H1 (cell line): ENCODE measurements around the gene NBPF4. TPM values are rescaled to one million over a fixed set of nuclear protein-coding genes. Genes with fewer than 3 reads are reported as not detected.
"Not testable (repeated sequence)": the region's sequence is repeated elsewhere in the genome, so short reads cannot be mapped to it uniquely, and the experiment has no call there.

Experiments
- CTCF ChIA-PET: fragments of 300-600 bp; sonication (Branson Sonifier 250); formaldehyde crosslinking; loops from one replicate; lab custom pipeline; 2021; ENCODE audit not compliant: partially characterized antibody; lab: Charles Lee
- POLR2A ChIA-PET: fragments of 300-600 bp; sonication (Branson Sonifier 250); formaldehyde crosslinking; loops from one replicate; lab custom pipeline; 2021; ENCODE audit warnings: inconsistent platforms; ENCODE audit not compliant: partially characterized antibody; lab: Charles Lee
- DNase-seq, 2 experiments: peaks; one replicate each; pipeline versions ENCODE4 v3.0.0 to v3.0.0-alpha.2; 2010 to 2022; ENCODE audit warnings: low spot score in 2 of 2, low read depth in 1 of 2, mixed read lengths in 1 of 2
- FAIRE-seq: peaks from 2 replicates; lab custom pipeline; 2011; peaks lifted over from hg19 to GRCh38; lab: Jason Lieb, UNC
- H2AFZ ChIP-seq: 2 replicates; pipeline ENCODE4 v1.8.1; 2012; ENCODE audit warnings: low read length, inconsistent platforms
- H2AK5ac ChIP-seq: 2 replicates; pipeline ENCODE4 v1.6.1; 2013; ENCODE audit warnings: low read depth, low read length
- H2BK120ac ChIP-seq: replicated peaks from 2 replicates; pipeline ENCODE3; 2013; ENCODE audit warnings: low read depth, low read length, inconsistent platforms
- H2BK12ac ChIP-seq: 2 replicates; pipeline ENCODE4 v1.6.1; 2013; ENCODE audit warnings: low read depth, low read length
- H2BK15ac ChIP-seq: 2 replicates; pipeline ENCODE4 v1.6.1; 2013; ENCODE audit warnings: low read length
- H2BK20ac ChIP-seq: 2 replicates; pipeline ENCODE4 v1.6.1; 2013; ENCODE audit warnings: low read length
- H2BK5ac ChIP-seq: 2 replicates; pipeline ENCODE4 v1.6.1; 2013; ENCODE audit warnings: low read depth, low read length
- H3K14ac ChIP-seq: 2 replicates; pipeline ENCODE4 v1.6.1; 2013; ENCODE audit warnings: inconsistent platforms; ENCODE audit not compliant: insufficient read length
- H3K18ac ChIP-seq: 2 replicates; pipeline ENCODE4 v1.6.1; 2013; ENCODE audit warnings: low read length; ENCODE audit errors: extremely low read depth
- H3K23ac ChIP-seq: 2 replicates; pipeline ENCODE4 v1.6.1; 2013; ENCODE audit warnings: inconsistent platforms; ENCODE audit not compliant: insufficient read length
- H3K23me2 ChIP-seq: 2 replicates; pipeline ENCODE4 v1.6.1; 2013; ENCODE audit warnings: low read depth, low read length
- H3K27ac ChIP-seq: 2 replicates; pipeline ENCODE4 v1.6.1; 2011; ENCODE audit warnings: low read depth, low read length, inconsistent platforms
- H3K27me3 ChIP-seq, 4 experiments: replicated peaks in 1 of 4; 1 replicate in 1 of 4; 2 replicates in 3 of 4; pipeline versions ENCODE4 v1.6.1 to v1.8.1; 2011 to 2013; ENCODE audit warnings: low read length in 3 of 4, mild to moderate bottlenecking in 3 of 4, inconsistent platforms in 2 of 4, mixed read lengths in 2 of 4, moderate library complexity in 1 of 4; ENCODE audit not compliant: control insufficient read depth in 3 of 4, insufficient read depth in 3 of 4; ENCODE audit errors: extremely low read depth in 1 of 4
- H3K36me3 ChIP-seq, 4 experiments: 2 replicates each; pipeline versions ENCODE4 v1.6.1 to v1.8.1; 2011 to 2013; ENCODE audit warnings: mild to moderate bottlenecking in 4 of 4, low read length in 3 of 4, moderate library complexity in 2 of 4, control low read depth in 1 of 4, inconsistent platforms in 1 of 4; ENCODE audit not compliant: insufficient read depth in 4 of 4, control insufficient read depth in 2 of 4
- H3K4ac ChIP-seq: replicated peaks from 2 replicates; pipeline ENCODE3; 2013; ENCODE audit warnings: low read length, low read depth, mixed read lengths, inconsistent platforms; ENCODE audit not compliant: insufficient read length
- H3K4me1 ChIP-seq, 4 experiments: replicated peaks in 1 of 4; 1 replicate in 1 of 4; 2 replicates in 3 of 4; pipeline versions ENCODE4 v1.6.1 to v1.8.1; 2011 to 2013; ENCODE audit warnings: low read length in 3 of 4, inconsistent platforms in 2 of 4, mixed read lengths in 1 of 4; ENCODE audit not compliant: insufficient read depth in 4 of 4, control insufficient read depth in 3 of 4
- H3K4me2 ChIP-seq, 2 experiments: 2 replicates each; pipeline versions ENCODE4 v1.6.1 to v1.8.1; 2011 to 2013; ENCODE audit warnings: low read depth in 2 of 2, low read length in 2 of 2, control low read depth in 1 of 2, inconsistent platforms in 1 of 2, mild to moderate bottlenecking in 1 of 2; ENCODE audit not compliant: insufficient read depth in 1 of 2
- H3K4me3 ChIP-seq, 4 experiments: fragments of 200-600, 300-600 bp in 1 of 4; sonication (generic), shearing (Covaris generic), sonication (Bioruptor Twin) in 1 of 4; 2 replicates each; pipeline versions ENCODE4 v1.5.1 to v1.8.1; 2011 to 2016; ENCODE audit warnings: low read length in 4 of 4, low read depth in 3 of 4, control low read depth in 2 of 4, inconsistent platforms in 2 of 4, mild to moderate bottlenecking in 2 of 4, mixed read lengths in 1 of 4, moderate library complexity in 1 of 4; ENCODE audit not compliant: insufficient read depth in 2 of 4; ENCODE audit errors: extremely low read depth in 1 of 4
- H3K56ac ChIP-seq: replicated peaks from 2 replicates; pipeline ENCODE3; 2013; ENCODE audit warnings: low read depth, mild to moderate bottlenecking, mixed read lengths, low read length, inconsistent platforms; ENCODE audit not compliant: insufficient read length
- H3K79me1 ChIP-seq: 2 replicates; pipeline ENCODE4 v1.6.1; 2013; ENCODE audit warnings: low read depth, low read length, control low read depth
- H3K79me2 ChIP-seq, 2 experiments: 2 replicates each; pipeline versions ENCODE4 v1.6.1 to v1.8.1; 2012 to 2013; ENCODE audit warnings: low read length in 2 of 2, mild to moderate bottlenecking in 2 of 2, inconsistent platforms in 1 of 2; ENCODE audit not compliant: insufficient read depth in 2 of 2, control insufficient read depth in 1 of 2
- H3K9ac ChIP-seq, 4 experiments: replicated peaks in 1 of 4; 1 replicate in 1 of 4; 2 replicates in 3 of 4; pipeline versions ENCODE4 v1.6.1 to v1.8.1; 2011 to 2013; ENCODE audit warnings: low read depth in 3 of 4, low read length in 3 of 4, control low read depth in 2 of 4, mild to moderate bottlenecking in 2 of 4, moderate library complexity in 2 of 4, inconsistent platforms in 1 of 4; ENCODE audit errors: extremely low read depth in 1 of 4
- H3K9me3 ChIP-seq, 2 experiments: 2 replicates each; pipeline versions ENCODE4 v1.6.1 to v1.8.1; 2012 to 2013; ENCODE audit warnings: mild to moderate bottlenecking in 2 of 2, moderate library complexity in 2 of 2, control low read depth in 1 of 2, inconsistent platforms in 1 of 2, low read depth in 1 of 2, low read length in 1 of 2, mixed read lengths in 1 of 2; ENCODE audit not compliant: insufficient read depth in 2 of 2
- H4K20me1 ChIP-seq, 2 experiments: replicated peaks in 1 of 2; 2 replicates each; pipeline versions ENCODE3 to v1.8.1; 2011 to 2013; ENCODE audit warnings: inconsistent platforms in 2 of 2, low read length in 2 of 2, mild to moderate bottlenecking in 1 of 2; ENCODE audit not compliant: insufficient read depth in 2 of 2, control insufficient read depth in 1 of 2
- H4K5ac ChIP-seq: 2 replicates; pipeline ENCODE4 v1.6.1; 2013; ENCODE audit warnings: low read length, low read depth, mixed read lengths, inconsistent platforms; ENCODE audit not compliant: insufficient read length
- H4K8ac ChIP-seq: 2 replicates; pipeline ENCODE4 v1.8.0; 2013; ENCODE audit warnings: mild to moderate bottlenecking, moderate library complexity, low read length, inconsistent platforms; ENCODE audit not compliant: insufficient read depth; ENCODE audit errors: extremely low read depth
- H4K91ac ChIP-seq: replicated peaks from 2 replicates; pipeline ENCODE3; 2013; ENCODE audit warnings: low read length, mixed read lengths, inconsistent platforms; ENCODE audit not compliant: insufficient read length
- WGBS, 2 experiments: shearing (Covaris generic) in 1 of 2; methylation state at CpG; one replicate each; pipeline versions ENCODE4 v1.1.6 to v1.1.7; 2013 to 2015; ENCODE audit warnings: low lambda C conversion rate in 2 of 2, mixed read lengths in 2 of 2, inconsistent platforms in 1 of 2, low coverage in 1 of 2, missing lambda C conversion rate in 1 of 2; ENCODE audit not compliant: insufficient replicate concordance in 2 of 2, insufficient coverage in 1 of 2, insufficient read length in 1 of 2; ENCODE audit errors: extremely low coverage in 1 of 2, missing lambda C conversion rate in 1 of 2; 5-methylcytosine and 5-hydroxymethylcytosine counted together
- polyA plus RNA-seq, 7 experiments: library from polyadenylated mRNA; depleted of rRNA in 3 of 7; stranded (reverse) in 5 of 7; unstranded in 2 of 7; fragments of >200 nt in 5 of 7; fragments of 200-250 nt in 2 of 7; gene quantifications; 1 replicate in 5 of 7; 2 replicates in 1 of 7; 4 replicates in 1 of 7; pipeline versions ENCODE4 v1.2.1 to v1.2.3, GENCODE V29; 2011 to 2013; ENCODE audit warnings: missing spikeins in 2 of 7, mixed read lengths in 2 of 7
- total RNA-seq: library from RNA; stranded (reverse); fragmentation: NEBNext Ultra II Directional; extraction: Animal tissue kit (Norgen Biotek cat#: 25700); gene quantifications from 2 replicates; pipeline ENCODE4 v1.2.1, GENCODE V29; 2021

Gene NBPF4
- total and polyA plus RNA-seq, 2 of the 8 experiments (the other 6 are each of a cell fraction or from before 2014, with no cell fraction given), result not detected

GRCh38 chr1:108282528-108283257 lies 38.8 kb upstream of the NBPF4 start:
- H4K91ac ChIP-seq, H3K79me1 ChIP-seq, H3K4ac ChIP-seq, FAIRE-seq, H2AFZ ChIP-seq, H3K4me2 ChIP-seq, H3K27ac ChIP-seq, H2BK5ac ChIP-seq, H2AK5ac ChIP-seq, DNase-seq, H3K4me1 ChIP-seq, H3K36me3 ChIP-seq, H3K14ac ChIP-seq, H3K56ac ChIP-seq, H4K20me1 ChIP-seq, H3K79me2 ChIP-seq, H3K4me3 ChIP-seq, H2BK120ac ChIP-seq, H2BK12ac ChIP-seq, POLR2A ChIA-PET, H2BK20ac ChIP-seq, H3K23me2 ChIP-seq, H3K23ac ChIP-seq, H4K5ac ChIP-seq, CTCF ChIA-PET, H3K9me3 ChIP-seq, H4K8ac ChIP-seq, H3K18ac ChIP-seq, H2BK15ac ChIP-seq, H3K9ac ChIP-seq, H3K27me3 ChIP-seq: not testable (repeated sequence)
- WGBS, 2 experiments, result no CpG with 5 or more reads among the region's 6 CpGs
